Right forelimb (tissue), 1 donor: ENCODE data around the gene PSME3.
A peak's percentile ranks its signal among the peaks of the same experiment; 100 is the strongest.

Source experiments
- DNase-seq: peaks from one replicate; pipeline ENCODE4 v3.0.0-alpha.2; 2018

PSME3 gene, protein sequence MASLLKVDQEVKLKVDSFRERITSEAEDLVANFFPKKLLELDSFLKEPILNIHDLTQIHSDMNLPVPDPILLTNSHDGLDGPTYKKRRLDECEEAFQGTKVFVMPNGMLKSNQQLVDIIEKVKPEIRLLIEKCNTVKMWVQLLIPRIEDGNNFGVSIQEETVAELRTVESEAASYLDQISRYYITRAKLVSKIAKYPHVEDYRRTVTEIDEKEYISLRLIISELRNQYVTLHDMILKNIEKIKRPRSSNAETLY

DNA sequence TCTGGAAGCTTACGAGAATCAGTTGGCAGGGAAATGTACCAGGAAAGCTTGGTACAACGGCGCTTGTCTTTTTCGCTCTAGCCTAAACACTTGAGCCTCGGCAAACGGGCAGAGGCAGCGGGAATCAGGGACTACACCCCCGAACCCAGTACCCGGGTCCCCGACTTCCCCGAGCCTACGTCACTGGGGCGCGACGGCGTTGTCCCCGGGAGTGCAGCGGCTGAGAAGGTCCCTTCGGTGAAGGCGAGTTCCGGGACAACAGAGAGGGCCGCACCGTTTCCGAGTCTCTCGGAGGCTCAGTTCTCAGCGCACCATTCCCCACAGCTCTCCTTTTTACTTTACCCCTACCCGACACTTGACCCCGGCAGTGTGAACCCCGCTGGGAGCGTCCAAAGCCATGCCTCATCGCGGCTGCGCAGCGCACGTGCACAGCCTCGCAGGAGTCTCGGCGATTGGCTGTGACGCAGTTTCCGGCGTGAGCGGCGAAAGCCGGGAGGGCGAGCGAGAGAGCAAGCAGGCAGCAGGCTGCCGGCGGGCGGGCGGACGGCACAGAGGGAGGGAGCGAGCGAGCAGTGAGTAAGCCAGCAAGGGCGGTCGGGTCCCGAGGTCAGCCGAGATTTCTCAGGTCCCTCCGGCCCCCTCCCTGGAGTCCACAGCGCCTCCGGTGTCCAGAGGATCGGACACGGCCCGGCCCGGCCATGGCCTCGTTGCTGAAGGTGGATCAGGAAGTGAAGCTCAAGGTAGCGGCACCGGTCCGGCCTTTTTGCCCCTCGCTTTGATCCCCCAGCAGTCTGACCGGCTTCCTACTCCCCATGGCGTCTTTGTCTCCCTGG is at the start of gene PSME3:
Gene PSME3 (plus strand): TSS at position 464 of the 833 bp plus-strand sequence. CDS start 235 bp downstream, at position 699.
- peak; percentile 94 for DNase-seq

DNA sequence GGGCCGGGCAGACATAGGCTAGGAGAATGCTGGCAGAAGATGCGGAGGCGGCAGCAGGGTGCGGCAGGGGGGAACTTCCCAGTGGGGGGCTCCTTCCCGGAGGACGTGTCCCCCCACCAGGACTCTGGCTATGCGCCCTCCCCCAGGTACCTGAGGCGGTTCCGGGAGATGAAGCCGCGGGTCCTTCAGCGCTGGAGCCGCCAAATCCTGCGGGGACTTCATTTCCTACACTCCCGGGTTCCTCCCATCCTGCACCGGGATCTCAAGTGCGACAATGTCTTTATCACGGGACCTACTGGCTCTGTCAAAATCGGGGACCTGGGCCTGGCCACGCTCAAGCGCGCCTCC is 49.4 kb upstream of the PSME3 start:
- no peak for DNase-seq

DNA sequence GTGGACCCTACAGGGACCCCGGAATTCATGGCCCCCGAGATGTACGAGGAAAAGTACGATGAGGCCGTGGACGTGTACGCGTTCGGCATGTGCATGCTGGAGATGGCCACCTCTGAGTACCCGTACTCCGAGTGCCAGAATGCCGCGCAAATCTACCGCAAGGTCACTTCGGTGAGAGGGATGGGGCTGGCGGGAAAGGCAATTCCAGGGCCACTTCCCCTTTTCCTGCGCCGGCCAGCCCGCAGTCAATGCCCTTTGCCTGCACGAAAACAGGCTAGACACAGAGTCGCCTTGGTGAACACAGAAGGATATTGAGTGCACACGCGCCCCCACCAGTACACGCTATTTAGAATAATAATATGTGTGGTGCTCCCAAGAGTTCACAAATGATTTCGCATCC is 48.8 kb upstream of the PSME3 start:
- DNase-seq: no peak

DNA sequence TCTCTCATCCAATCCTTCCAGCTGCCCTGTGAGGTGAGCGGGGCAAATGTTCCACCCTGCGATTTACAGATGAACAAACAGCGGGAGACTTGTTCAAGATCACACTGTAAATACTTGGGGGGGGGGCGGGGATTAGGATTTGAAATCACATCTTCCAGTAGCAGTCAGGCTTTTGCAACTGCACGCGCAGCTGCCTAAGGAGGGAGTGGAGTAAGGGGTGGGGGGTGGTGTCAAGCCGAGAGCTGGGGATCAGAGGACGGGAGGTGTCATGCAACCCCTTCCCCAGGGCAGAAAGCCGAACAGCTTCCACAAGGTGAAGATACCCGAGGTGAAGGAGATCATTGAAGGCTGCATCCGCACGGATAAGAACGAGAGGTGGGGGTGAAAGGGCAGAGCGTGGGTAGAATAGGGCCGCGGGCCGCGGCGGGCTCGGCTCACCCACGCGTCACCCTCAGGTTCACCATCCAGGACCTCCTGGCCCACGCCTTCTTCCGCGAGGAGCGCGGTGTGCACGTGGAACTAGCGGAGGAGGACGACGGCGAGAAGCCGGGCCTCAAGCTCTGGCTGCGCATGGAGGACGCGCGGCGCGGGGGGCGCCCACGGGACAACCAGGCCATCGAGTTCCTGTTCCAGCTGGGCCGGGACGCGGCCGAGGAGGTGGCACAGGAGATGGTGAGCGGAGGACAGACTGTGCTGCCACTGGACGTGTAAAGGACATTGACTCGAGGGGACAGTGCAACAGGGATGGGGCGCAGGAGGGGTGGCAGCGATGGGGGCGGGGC is 48.2 kb upstream of the PSME3 start:
- no peak for DNase-seq

DNA sequence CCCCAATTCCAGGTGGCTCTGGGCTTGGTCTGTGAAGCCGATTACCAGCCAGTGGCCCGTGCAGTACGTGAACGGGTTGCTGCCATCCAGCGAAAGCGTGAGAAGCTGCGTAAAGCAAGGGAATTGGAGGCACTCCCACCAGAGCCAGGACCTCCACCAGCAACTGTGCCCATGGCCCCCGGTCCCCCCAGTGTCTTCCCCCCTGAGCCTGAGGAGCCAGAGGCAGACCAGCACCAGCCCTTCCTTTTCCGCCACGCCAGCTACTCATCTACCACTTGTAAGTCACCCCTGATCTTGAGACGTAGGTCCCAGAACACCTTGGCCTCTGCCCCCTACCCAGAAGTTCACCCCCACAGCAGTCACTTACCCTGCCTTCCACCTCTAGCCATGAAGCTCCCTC is 45.9 kb upstream of the PSME3 start:
- DNase-seq: no peak

DNA sequence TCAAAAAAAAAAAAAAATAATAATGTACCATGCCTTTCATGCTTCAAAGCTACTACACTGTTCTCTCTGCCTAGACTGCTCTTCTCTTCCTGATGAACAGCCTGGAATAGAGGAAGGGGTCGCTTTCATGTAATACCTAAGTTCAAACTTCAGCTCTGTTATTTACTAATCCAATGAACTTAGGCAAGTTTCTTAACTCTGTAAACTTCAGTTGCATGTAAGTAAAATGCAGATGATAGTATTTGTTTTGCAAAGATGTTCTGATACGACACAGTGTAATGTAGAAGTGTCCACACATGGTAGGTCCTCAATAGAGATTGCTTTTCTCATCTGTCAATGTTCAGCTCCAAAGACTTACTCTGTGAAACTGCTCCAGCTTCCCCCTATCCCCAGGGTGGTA is 41.2 kb upstream of the PSME3 start:
- DNase-seq: no peak

DNA sequence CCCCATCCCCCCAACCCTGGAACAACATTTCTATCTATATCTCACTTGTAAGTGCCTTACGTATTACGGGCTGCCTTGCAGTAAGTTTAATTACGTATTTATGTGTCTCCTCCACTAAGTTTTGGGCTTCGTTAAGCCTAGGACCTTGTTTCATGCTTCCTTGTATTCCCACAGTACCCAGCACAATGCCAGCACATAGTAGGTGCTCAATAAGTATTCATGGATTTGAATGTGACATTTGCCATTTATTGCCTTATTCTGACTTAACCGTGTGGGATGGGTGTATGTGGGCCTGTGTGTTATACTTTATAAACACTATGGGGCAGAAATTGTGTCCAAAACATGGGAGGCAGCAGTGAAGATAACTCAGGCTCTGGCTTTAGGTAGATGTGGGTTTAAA is 40.7 kb upstream of the PSME3 start:
- no peak for DNase-seq

DNA sequence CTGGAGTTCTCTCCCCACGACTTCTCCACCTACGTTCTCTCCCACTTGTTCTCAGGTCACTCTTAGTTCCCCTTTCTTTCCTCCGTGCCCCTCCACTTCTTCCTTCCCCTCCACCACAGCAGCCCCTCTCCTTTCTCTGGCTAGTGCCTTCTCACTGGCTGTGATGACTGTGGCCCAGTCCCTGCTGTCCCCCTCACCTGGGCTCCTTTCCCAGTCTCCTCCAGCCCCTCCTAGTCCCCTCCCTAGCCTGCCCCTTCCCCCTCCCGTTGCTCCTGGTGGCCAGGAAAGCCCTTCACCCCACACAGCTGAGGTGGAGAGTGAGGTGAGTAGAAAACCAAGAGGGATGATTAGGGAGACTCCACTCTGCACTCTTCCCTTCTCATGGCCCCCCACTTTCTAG is 38.1 kb upstream of the PSME3 start:
- no peak for DNase-seq

DNA sequence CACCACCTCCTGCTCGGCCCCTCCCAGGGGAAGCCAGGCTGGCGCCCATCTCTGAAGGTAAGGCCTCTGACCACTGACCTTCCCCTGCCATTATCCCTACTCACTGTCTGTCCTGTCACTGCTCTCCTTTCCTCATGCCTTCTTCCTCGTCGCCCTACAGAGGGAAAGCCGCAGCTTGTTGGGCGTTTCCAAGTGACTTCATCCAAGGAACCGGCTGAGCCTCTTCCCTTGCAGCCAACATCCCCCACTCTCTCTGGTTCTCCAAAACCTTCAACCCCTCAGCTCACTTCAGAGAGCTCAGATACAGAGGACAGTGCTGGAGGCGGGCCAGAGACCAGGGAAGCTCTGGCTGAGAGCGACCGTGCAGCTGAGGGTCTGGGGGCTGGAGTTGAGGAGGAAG is 37.7 kb upstream of the PSME3 start:
- DNase-seq: no peak

DNA sequence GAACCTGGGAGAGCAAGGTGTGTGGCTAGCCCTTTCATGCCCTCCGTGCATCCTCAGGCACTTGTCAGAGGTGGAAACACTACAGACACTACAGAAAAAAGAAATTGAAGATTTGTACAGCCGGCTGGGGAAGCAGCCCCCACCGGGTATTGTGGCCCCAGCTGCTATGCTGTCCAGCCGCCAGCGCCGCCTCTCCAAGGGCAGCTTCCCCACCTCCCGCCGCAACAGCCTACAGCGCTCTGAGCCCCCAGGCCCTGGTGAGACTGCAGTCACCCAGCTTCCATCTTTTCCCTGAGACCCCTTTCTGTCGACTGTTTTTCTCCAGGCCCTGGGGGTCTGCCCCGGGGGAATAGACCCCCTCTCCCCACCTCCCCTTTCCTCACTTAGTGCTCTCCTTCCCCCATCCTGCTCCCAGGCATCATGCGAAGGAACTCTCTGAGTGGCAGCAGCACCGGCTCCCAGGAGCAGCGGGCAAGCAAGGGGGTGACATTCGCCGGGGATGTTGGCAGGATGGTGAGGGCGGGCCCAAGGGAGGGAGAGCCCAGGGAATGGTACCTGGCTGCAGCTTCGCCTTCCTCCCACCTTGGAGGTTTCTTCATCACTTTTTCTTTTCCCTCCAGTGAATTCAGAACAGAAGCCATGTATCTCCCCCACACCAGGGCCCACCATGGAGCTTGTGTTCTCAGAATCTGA is 37.0 kb upstream of the PSME3 start:
- DNase-seq: no peak

DNA sequence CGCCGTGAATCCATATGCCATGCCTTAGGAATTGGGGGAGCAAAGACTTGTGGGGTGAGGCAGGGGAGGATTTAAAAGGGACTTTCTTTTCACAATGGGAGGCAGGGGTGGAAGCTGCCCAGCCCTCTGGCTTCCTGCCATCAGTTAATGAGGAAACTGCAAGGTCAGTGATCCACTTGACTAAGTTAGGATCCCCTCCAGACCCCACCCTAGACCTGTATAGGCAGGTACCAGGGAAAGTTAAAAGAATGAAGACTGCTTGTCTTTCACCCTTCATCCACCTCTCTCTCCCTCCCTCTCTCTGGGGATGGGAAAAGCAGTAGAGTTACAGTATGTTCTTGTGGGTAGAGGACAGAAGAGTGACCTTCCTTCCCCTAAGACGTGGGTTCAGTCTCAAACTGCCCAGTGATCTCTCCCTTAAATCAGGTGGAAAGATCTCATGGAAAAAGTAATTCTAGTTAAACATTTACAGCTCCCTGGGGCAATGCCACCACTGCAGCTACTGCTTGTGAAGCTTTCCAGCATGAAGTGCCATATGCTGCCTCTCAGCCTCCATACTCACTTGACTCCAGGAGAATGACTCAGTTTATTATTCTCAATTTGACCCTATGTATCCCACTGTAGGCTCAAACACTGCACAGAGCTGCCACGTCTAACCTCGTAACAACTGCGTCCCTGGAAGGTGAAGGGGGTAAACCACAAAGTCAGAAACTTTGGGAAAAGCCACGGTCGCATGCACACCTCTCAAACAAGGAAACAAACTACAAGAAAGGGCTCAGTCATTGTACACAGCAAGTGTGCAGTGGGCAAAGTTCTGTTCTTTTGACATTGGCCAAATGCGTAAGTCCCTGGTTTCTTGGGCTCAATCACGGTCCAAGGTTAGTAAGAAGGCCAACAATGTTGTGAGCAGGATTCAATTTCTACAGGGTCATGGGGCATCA is 35.9 kb upstream of the PSME3 start:
- DNase-seq: no peak

DNA sequence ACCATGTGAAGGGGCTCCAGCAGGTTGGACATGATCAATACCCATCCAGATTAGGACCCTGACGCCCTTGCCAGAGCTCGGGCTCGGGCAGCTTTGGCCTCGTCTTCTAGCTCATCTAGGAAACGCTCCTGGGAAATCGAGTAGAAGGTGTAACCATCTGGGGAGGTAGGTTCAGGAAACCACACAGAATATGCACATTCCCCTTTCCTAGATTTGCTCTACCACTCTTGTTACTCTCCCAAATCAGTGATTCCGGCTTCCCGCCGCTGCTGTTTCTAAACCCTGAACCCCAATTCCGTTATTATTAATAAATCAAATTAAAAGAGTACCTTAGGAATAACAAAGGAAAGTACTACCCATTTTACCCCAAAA is 35.2 kb upstream of the PSME3 start:
- no peak for DNase-seq

DNA sequence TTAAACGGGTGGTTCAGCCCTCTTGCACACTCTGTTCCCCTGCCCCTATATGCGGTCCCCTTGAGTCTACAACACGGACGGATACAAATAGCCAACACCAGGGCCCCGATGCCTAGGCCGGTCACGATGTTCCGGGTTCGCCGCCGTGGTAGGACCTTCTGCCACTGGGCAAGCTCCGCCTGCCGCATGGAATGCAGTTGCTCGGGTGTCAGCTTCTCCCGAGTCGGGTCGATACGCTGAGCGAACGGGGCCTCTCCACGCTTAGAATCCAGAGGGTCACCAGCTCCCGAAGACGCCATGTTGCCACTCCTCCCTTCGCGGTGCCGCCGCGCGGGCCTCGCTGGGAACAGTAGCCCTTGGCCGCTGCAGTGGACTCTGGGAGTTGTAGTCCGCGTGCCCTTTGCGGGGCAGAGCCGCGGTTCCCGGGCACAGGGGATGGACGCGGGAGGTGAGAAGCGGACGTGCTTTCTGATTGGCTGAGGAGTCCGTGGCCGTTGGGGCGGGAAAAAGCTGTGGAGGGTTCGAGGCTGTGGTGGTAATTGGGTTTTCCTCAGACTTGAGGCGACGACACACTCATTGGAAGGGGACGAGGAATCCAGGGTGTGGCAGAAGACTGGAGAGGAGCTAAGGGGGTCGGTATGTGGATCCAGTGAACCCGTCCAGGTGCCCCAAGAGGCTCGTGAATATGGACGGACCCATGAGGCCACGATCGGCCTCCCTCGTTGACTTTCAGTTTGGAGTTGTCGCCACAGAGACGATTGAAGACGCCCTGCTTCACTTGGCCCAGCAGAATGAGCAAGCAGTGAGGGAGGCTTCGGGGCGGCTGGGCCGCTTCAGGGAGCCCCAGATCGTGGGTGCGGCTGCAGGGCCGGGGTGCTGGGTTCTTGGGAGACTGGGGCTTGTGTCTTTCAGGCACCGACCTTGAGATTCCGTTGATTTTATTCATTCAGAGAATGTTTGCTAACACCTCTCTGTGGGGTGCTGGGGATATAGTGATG is 34.5 kb upstream of the PSME3 start, which contains the start of the genes CNTD1 and COA3:
Gene CNTD1 (plus strand): TSS at position 479 of the 998 bp plus-strand sequence. CDS start 207 bp downstream, at position 686.
Gene COA3 (minus strand): TSS at position 322 of the 998 bp plus-strand sequence. CDS start 23 bp downstream, at position 299.
- peak; percentile 90 for DNase-seq

DNA sequence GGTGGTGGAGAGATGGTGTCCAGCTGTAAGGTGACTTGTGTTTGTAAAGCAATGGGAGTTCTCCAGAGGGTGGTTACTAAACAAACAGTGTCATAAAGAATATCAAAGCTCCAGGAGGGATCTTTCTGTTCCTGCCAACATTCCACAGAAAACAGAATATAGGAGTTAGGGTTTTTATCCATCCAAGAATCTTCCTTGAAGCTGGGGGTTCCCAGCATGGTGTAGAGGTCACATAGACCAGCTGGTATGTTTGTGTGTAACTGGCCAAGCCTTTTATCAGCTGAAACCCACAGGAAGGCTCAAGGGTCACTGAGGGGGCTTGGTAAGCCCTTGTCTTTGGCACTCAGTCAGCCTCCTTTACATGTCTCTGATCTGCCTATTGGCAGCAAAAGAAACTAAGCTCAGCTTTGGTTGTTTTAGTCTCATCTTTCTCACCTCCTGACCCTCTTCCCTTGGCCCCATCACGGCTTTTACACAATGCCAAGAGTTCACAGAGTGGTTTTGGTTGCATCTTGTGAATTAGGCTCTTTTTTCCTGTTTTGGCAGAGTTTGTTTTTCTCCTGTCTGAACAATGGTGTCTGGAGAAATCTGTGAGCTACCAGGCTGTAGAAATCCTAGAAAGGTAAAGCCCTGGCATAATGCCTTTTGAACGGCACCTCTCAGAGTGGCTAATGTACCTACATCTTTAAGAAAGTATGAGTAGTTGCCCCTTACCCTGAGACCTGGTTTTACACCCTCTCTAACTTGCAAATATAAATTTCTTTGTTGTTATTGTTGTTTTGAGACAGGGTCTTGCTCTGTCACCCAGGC is 29.9 kb upstream of the PSME3 start:
- no peak for DNase-seq

DNA sequence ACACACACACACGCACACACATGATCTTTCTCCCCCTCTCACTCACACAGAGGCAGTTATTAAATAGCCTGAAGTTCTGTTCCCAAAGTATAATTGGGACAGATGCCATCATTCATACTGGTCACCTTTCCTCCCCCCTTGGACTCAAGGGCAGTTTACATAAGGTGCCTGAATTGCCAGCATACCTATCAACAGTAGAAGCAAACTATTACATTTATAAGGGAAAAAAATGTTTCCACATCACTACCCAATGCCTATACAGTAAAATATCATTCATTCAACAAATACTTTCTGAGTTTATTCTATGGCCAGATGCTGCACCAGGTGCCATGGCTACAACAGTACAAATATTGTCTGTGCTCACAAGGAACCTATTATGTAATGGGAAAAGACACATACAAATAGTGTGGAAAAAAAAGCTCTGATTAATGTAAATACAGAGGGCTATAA is 28.3 kb upstream of the PSME3 start:
- DNase-seq: no peak

DNA sequence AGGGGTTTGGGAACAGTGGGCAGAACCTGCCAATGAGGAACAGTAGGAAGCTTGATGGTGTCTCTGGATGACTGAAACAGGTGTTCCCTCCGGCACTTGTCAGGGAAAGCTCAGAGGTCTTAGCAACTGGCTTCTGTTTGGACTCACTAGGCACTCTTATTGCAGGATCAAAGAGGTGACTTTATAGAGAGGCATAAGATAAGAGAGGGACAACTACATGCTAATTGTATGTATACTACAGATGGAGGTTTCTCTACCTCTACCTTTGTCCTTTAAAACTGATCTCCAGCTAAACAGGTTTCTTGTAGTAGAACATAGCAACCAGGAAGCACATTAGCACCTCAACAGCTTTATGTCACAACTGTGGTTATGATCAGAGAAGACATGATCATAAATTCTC is 26.9 kb upstream of the PSME3 start:
- DNase-seq: no peak

DNA sequence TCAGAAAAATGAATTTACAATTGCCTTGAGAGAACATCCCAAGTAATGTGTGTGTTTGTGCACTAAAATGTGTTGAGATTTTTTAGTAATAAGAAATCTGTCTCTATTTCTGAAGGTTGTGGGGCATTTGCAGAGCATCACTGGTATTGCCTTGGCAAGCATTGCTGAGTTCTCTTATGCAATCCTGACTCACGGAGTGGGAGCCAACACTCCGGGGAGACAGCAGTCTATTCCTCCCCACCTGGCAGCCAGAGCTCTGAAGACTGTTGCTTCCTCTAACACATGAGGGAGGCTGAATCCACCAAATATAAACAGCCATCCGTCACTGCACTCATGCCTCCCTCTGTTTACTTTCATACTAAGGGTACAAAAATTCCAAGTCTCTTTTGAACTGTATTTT is 23.9 kb upstream of the PSME3 start:
- DNase-seq: no peak

DNA sequence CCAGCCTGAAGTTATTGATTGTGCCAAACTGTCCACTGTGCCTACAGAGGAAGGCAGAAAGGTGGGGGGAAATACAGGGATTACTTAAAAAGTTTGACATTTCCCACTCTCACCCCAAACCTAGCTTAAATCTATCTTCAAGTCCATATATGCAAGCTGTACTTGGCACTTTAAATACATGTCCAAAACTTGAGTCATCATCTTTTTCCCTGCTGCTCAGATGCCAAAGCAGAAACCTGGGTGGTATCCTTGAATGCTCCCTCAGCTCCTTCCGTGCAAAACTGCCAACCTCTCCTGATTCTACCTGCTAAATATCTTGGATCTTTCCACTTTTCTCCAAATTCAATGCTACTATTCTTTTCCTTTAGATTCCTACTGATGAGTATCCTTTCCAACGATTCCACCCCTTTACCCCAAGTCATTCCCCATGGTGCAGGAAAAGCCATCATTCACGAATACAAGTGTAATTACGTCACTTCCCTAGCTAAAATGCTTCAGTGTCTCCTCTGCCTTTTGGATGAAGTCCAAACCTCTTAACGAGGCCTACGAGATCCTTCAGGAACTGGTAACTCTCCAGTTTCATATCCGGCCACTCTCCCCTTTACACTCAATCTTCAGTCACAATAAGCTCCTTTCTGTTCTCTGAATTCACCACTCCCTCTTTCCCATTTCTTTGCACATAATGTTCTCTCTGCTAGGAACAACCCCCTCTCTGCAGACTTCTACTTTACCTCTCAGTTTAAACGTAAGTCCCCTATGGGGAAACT is 18.4 kb upstream of the PSME3 start:
- no peak for DNase-seq

DNA sequence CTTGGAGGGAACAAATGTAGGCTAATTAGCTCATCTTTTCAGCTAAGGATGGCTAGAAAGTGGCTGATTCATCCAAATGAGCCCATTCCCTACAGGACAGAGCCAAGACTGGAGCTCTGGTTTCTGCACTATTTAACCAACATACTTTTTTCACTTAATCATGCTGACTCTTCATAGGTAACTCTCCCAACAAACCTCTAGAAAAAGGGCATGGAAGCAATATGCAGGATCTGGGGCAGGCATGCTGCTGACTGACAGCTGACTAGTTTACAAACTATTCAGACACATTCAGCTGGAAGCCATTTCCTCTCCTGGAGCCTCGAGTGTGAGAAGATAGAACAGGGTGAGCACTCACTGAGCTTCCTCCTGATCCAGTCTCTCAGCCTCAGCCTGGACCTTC is 15.3 kb upstream of the PSME3 start:
- DNase-seq: no peak
